ENCODE measurements around the gene LILRB2.
"Not testable (repeated sequence)": the region's sequence is repeated elsewhere in the genome, so short reads cannot be mapped to it uniquely, and the experiment has no call there.

- TF ChIP-seq CTCF (IDR thresholded peaks at IDR 0.05); EP300 (IDR thresholded peaks at IDR 0.05; ENCODE audit: borderline replicate concordance in 1 of 2, low read depth in 1 of 2, low read length in 1 of 2); REST (IDR thresholded peaks at IDR 0.05; ENCODE audit: low read depth, low read length); JUND (IDR thresholded peaks at IDR 0.05); RAD21 (IDR thresholded peaks at IDR 0.05; ENCODE audit: low read length); USF2 (IDR thresholded peaks at IDR 0.05; ENCODE audit: borderline replicate concordance, low read depth, low read length): not testable (repeated sequence)
Measured at GRCh38 chr19:54286283-54286682, 5.4 kb upstream of the LILRB2 start.
